Natural killer cell (primary cell): ENCODE measurements around the gene TMEM245. TPM values are rescaled to one million over a fixed set of nuclear protein-coding genes. Genes with fewer than 3 reads are reported as not detected.

Experiments used
- ATAC-seq, 3 donors: fragments of 150-1000 bp in 2 of 3; fragments of 200-7000 bp in 1 of 3; cut with Tn5 transposase; 1 replicate in 1 of 3; 2 replicates in 2 of 3; pipeline ENCODE4 v1.10.0; 2021; ENCODE audit warnings: mild to moderate bottlenecking in 2 of 3, moderate library complexity in 2 of 3
- DNase-seq, 2 donors: peaks; one replicate each; pipeline versions ENCODE4 v3.0.0 to v3.0.0-alpha.2; 2013 to 2021; ENCODE audit warnings: mixed read lengths in 1 of 2
- H3K27ac ChIP-seq: one replicate; pipeline ENCODE4 v1.5.1; 2013; ENCODE audit warnings: mild to moderate bottlenecking, low read length
- H3K27me3 ChIP-seq: one replicate; pipeline ENCODE4 v1.6.1; 2013; ENCODE audit warnings: low read length; ENCODE audit not compliant: control insufficient read depth, insufficient read depth
- H3K36me3 ChIP-seq: one replicate; pipeline ENCODE4 v1.6.1; 2013; ENCODE audit warnings: low read length; ENCODE audit not compliant: control insufficient read depth, insufficient read depth
- H3K4me1 ChIP-seq: one replicate; pipeline ENCODE4 v1.6.1; 2013; ENCODE audit warnings: low read length; ENCODE audit not compliant: control insufficient read depth, insufficient read depth
- H3K4me3 ChIP-seq: one replicate; pipeline ENCODE4 v1.5.1; 2013; ENCODE audit warnings: low read length
- H3K9me3 ChIP-seq: one replicate; pipeline ENCODE4 v1.6.1; 2013; ENCODE audit warnings: low read length; ENCODE audit not compliant: control insufficient read depth, insufficient read depth
- H3K27ac Mint-ChIP-seq, 2 donors: one replicate each; pipeline ENCODE4 v1.8.0; 2022; ENCODE audit warnings: mild to moderate bottlenecking in 2 of 2, mixed read lengths in 2 of 2, moderate library complexity in 1 of 2
- H3K27me3 Mint-ChIP-seq, 2 donors: one replicate each; pipeline ENCODE4 v1.8.0; 2022; ENCODE audit warnings: low read depth in 2 of 2, mixed read lengths in 2 of 2
- H3K36me3 Mint-ChIP-seq: one replicate; pipeline ENCODE4 v1.8.0; 2022; ENCODE audit warnings: mixed read lengths
- H3K4me1 Mint-ChIP-seq, 2 donors: one replicate each; pipeline ENCODE4 v1.8.0; 2022; ENCODE audit warnings: mixed read lengths in 2 of 2
- H3K4me3 Mint-ChIP-seq: one replicate; pipeline ENCODE4 v1.8.0; 2022; ENCODE audit warnings: mild to moderate bottlenecking, moderate library complexity, mixed read lengths
- H3K9me3 Mint-ChIP-seq, 2 donors: one replicate each; pipeline ENCODE4 v1.8.0; 2022; ENCODE audit warnings: mixed read lengths in 2 of 2
- CTCF ChIP-seq: fragments of 200-600 bp; IDR thresholded peaks from one replicate; pipeline ENCODE4 v1.8.0; 2022; ENCODE audit warnings: antibody characterized with exemption
- WGBS: methylation state at CpG from one replicate; pipeline ENCODE4 v1.1.7; 2013; ENCODE audit warnings: missing lambda C conversion rate; ENCODE audit not compliant: insufficient coverage; 5-methylcytosine and 5-hydroxymethylcytosine counted together
- intact Hi-C: fragments of 100-400 bp; cut with micrococcal nuclease; formaldehyde crosslinking; loops from one replicate; pipeline ENCODE4 v1.14.2; 2022
- total RNA-seq, 4 donors: library from RNA; stranded (reverse); fragments of 120-200 nt in 1 of 4; gene quantifications; one replicate each; pipeline versions ENCODE4 v1.2.3 to v1.2.4, GENCODE V29; 2013 to 2022

TMEM245 gene
- total RNA-seq, 3 donors from 2014 or later (not counting 1 experiment from before 2014, with no cell fraction given) = 14.5 to 22.5 (median 21.8) TPM

GRCh38 chr9:109002141-109002540, 117.6 kb downstream of the TMEM245 start:
- peaks cover 14% of the 10 kb centered on the region for H3K36me3 Mint-ChIP-seq
- no peak for TF ChIP-seq CTCF
- 96% methylated on average over 4 of the region's 4 CpGs for WGBS

DNA sequence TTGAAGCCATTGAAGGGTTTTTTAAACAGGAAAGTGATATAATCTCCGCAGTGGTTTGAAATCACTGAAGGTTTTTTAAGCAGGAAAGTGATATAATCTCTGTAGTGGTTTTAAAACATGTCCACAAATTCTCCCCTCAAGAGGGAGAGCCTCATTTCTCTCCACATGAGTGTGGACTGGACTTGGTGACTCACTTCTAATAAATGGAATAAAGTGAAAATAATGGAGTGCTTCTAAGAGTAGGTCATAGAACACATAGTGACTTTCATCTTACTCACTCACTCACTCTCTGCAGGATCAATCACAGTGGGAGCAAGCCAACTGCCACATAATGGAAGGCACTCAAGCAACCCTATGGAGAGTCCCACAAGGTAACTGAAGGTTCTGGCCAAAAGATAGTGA, 118.5 kb downstream of the TMEM245 start:
- Histone ChIP-seq H3K9me3 (no peaks in the 10 kb centered on the region), H3K4me1 (no peaks in the 10 kb centered on the region), H3K27me3 (no peaks in the 10 kb centered on the region), H3K36me3 (no peaks in the 10 kb centered on the region), H3K27ac (no peak overlapping the region), H3K4me3 (no peak overlapping the region)
- no CpG with 5 or more reads among the region's 1 CpG for WGBS
- Mint-ChIP-seq H3K27me3 (peaks cover 2 to 7% of the 10 kb centered on the region in 2 donors), H3K36me3 (peaks cover 14% of the 10 kb centered on the region), H3K9me3 (peaks cover 0 to 8% of the 10 kb centered on the region in 2 donors), H3K4me1 (peaks cover 0 to 5% of the 10 kb centered on the region in 2 donors), H3K27ac (no peak overlapping the region), H3K4me3 (no peak overlapping the region)
- TF ChIP-seq CTCF = no peak
- intact Hi-C loops = no loop called here
- ATAC-seq = no peak
- DNase-seq = no peak

More at GRCh38 chr9:109002141-109002540, 117.6 kb downstream of the TMEM245 start:
- ATAC-seq (no peak), DNase-seq (no peak)
- Histone ChIP-seq H3K4me1 (no peaks in the 10 kb centered on the region), H3K9me3 (no peaks in the 10 kb centered on the region), H3K27ac (no peak overlapping the region), H3K27me3 (no peaks in the 10 kb centered on the region), H3K36me3 (no peaks in the 10 kb centered on the region), H3K4me3 (no peak overlapping the region)
- intact Hi-C loops = no loop called here
- H3K4me3 Mint-ChIP-seq = no peak overlapping the region
- peaks cover 2 to 7% of the 10 kb centered on the region in 2 donors for H3K27me3 Mint-ChIP-seq
- peaks cover 0 to 8% of the 10 kb centered on the region in 2 donors for H3K9me3 Mint-ChIP-seq
- H3K27ac Mint-ChIP-seq = no peak overlapping the region
- peaks cover 0 to 5% of the 10 kb centered on the region in 2 donors for H3K4me1 Mint-ChIP-seq

- peaks cover 2% of the 10 kb centered on the region for H3K36me3 Mint-ChIP-seq
- 67% methylated on average over 1 of the region's 1 CpG for WGBS
Observed at GRCh38 chr9:108997112-108997511, 122.6 kb downstream of the TMEM245 start.

More at GRCh38 chr9:108997112-108997511, 122.6 kb downstream of the TMEM245 start:
- no peak overlapping the region for H3K4me3 ChIP-seq
- DNase-seq (no peak), ATAC-seq (no peak)
- Mint-ChIP-seq H3K4me1 (peaks cover 5 to 6% of the 10 kb centered on the region in 2 donors), H3K27ac (no peak overlapping the region), H3K4me3 (no peak overlapping the region), H3K27me3 (no peaks in the 10 kb centered on the region), H3K9me3 (no peaks in the 10 kb centered on the region)
- H3K27ac ChIP-seq = no peak overlapping the region
- H3K27me3 ChIP-seq = no peaks in the 10 kb centered on the region
- intact Hi-C loops = no loop called here
- no peaks in the 10 kb centered on the region for H3K36me3 ChIP-seq
- TF ChIP-seq CTCF = no peak
- H3K9me3 ChIP-seq = no peaks in the 10 kb centered on the region
- peaks cover 3% of the 10 kb centered on the region for H3K4me1 ChIP-seq
